Urinary bladder (tissue), 4 donors: ENCODE data around the gene ARSG. TPM values are rescaled to one million over a fixed set of nuclear protein-coding genes. Genes with fewer than 3 reads are reported as not detected.

ENCODE experiments used
- DNase-seq: peaks from one replicate; pipeline ENCODE4 v3.0.0-alpha.2; 2015; ENCODE audit errors: extremely low spot score
- H3K27ac ChIP-seq: one replicate; pipeline ENCODE4 v1.5.1; 2013; ENCODE audit warnings: low read depth, mild to moderate bottlenecking, moderate library complexity
- H3K36me3 ChIP-seq: one replicate; pipeline ENCODE4 v1.6.1; 2013; ENCODE audit warnings: mild to moderate bottlenecking, moderate library complexity; ENCODE audit not compliant: insufficient read depth
- H3K4me1 ChIP-seq: one replicate; pipeline ENCODE4 v1.6.1; 2013; ENCODE audit warnings: mild to moderate bottlenecking, moderate library complexity; ENCODE audit not compliant: insufficient read depth
- H3K4me3 ChIP-seq: one replicate; pipeline ENCODE4 v1.5.1; 2013; ENCODE audit warnings: low read depth, low read length
- WGBS: extraction: QIAGEN DNeasy Blood & Tissue Kit; methylation state at CpG from one replicate; pipeline ENCODE4 v1.1.7; 2013; 5-methylcytosine and 5-hydroxymethylcytosine counted together
- polyA plus RNA-seq: library from polyadenylated mRNA; stranded (reverse); fragments of 200-250 nt; gene quantifications from one replicate; pipeline ENCODE4 v1.2.3, GENCODE V29; 2013
- small RNA-seq: library from RNA; depleted of rRNA; stranded (forward); fragments of <200 nt; gene quantifications from one replicate; pipeline ENCODE3, GENCODE V24; 2014
- total RNA-seq: library from RNA; depleted of rRNA; stranded (reverse); fragments of >200 nt; gene quantifications from one replicate; pipeline ENCODE4 v1.2.3, GENCODE V29; 2014
- donor health status: healthy with polysubstance abuse.
- donor health status: healthy.

ARSG gene
- total and polyA plus RNA-seq, 2 donors, result 2.9 to 3.3 TPM

GRCh38 chr17:68463211-68464019 lies 172.1 kb downstream of the ARSG start:
- Histone ChIP-seq H3K4me1 (no peaks in the 10 kb centered on the region), H3K27ac (no peak overlapping the region), H3K4me3 (no peak overlapping the region), H3K36me3 (no peaks in the 10 kb centered on the region)
- WGBS, result 55% methylated on average over 6 of the region's 6 CpGs
- DNase-seq, result no peak

DNA sequence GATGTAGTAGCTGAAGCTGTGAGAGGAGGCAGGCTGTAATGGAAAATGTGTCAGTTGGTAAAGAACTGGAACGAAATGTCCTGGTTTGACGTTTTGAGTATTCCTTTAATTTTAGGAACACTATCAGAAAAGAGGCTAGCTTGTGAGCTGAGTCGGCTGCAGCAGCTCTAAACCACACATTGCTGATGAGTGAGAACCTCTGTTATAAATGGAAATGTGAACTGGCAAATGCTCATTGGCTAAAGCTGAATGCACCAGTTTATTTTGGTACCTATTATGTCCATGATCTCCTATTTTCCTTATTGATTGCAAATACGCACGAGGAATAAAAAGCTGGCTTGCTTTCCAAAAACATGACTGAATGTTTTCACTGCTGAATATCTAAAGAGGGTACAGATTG lies 177.0 kb downstream of the ARSG start:
- H3K4me1 ChIP-seq, result no peaks in the 10 kb centered on the region
- WGBS, result 57% methylated on average over 5 of the region's 5 CpGs
- H3K4me3 ChIP-seq, result no peak overlapping the region
- no peaks in the 10 kb centered on the region for H3K36me3 ChIP-seq
- DNase-seq, result no peak
- H3K27ac ChIP-seq, result no peak overlapping the region

GRCh38 chr17:68468788-68469187 lies 177.5 kb downstream of the ARSG start:
- DNase-seq, result no peak
- no peak overlapping the region for H3K27ac ChIP-seq
- no peaks in the 10 kb centered on the region for H3K4me1 ChIP-seq
- WGBS, result 58% methylated on average over 1 of the region's 1 CpG
- H3K36me3 ChIP-seq, result no peaks in the 10 kb centered on the region
- no peak overlapping the region for H3K4me3 ChIP-seq

Small RNAs within 50 kb of the gene (small RNA-seq; reads per million reads assigned to genes)
- gene MIR635, result not detected

Other genes with a start within 250 kb of the ARSG start
- 45.8 TPM for gene AMZ2, start 43.5 kb upstream of the ARSG start, total RNA-seq
- 54.1 TPM for gene AMZ2, start 43.5 kb upstream of the ARSG start, polyA plus RNA-seq
- gene SLC16A6, start 368 bp upstream of the ARSG start, total RNA-seq, result 0.74 TPM
- gene SLC16A6, start 368 bp upstream of the ARSG start, polyA plus RNA-seq, result 0.41 TPM
- gene WIPI1, start 166.0 kb downstream of the ARSG start, total RNA-seq, result 61.1 TPM
- gene WIPI1, start 166.0 kb downstream of the ARSG start, polyA plus RNA-seq, result 35.4 TPM
- gene PRKAR1A, start 220.9 kb downstream of the ARSG start, total RNA-seq, result 326 TPM
- 183 TPM for gene PRKAR1A, start 220.9 kb downstream of the ARSG start, polyA plus RNA-seq